Choroid plexus epithelial cell (primary cell): ENCODE results near the gene HIGD1C.
"Not testable (repeated sequence)": the region's sequence is repeated elsewhere in the genome, so short reads cannot be mapped to it uniquely, and the experiment has no call there.

Experiments used
- DNase-seq: peaks from one replicate; pipeline ENCODE4 v3.0.0-alpha.2; 2010; ENCODE audit warnings: low read depth
- H3K4me3 ChIP-seq: 2 replicates; pipeline ENCODE4 v1.5.1; 2011; ENCODE audit warnings: low read depth, mild to moderate bottlenecking, control low read depth, low read length, moderate library complexity
- CTCF ChIP-seq: conservative IDR thresholded peaks from 2 replicates; pipeline ENCODE4 v1.5.1; 2011; ENCODE audit warnings: low read depth, mild to moderate bottlenecking, control low read depth, inconsistent platforms, low read length, moderate library complexity

The HIGD1C gene

GRCh38 chr12:50927356-50927755, 25.0 kb upstream of the HIGD1C start:
- H3K4me3 ChIP-seq, result peak overlapping the region; percentile 72
- no peak for DNase-seq
- no peak for TF ChIP-seq CTCF

GRCh38 chr12:50927766-50928224, 24.5 kb upstream of the HIGD1C start:
- peak overlapping the region; percentile 72 for H3K4me3 ChIP-seq
- TF ChIP-seq CTCF, result no peak
- DNase-seq, result no peak

GRCh38 chr12:50928392-50928791, 24.0 kb upstream of the HIGD1C start:
- no peak for TF ChIP-seq CTCF
- peak; percentile 21 for DNase-seq
- H3K4me3 ChIP-seq, result peak overlapping the region; percentile 72

GRCh38 chr12:50929831-50930230, 22.5 kb upstream of the HIGD1C start:
- DNase-seq, result no peak
- no peak for TF ChIP-seq CTCF
- H3K4me3 ChIP-seq, result no peak overlapping the region

- DNase-seq, H3K4me3 ChIP-seq: not testable (repeated sequence)
These were observed 21.9 kb upstream of the HIGD1C start for GRCh38 chr12:50930477-50930876.

- peak; percentile 13 for DNase-seq
- no peak overlapping the region for H3K4me3 ChIP-seq
- no peak for TF ChIP-seq CTCF
These were observed 19.5 kb upstream of the HIGD1C start for GRCh38 chr12:50932787-50933280.

- TF ChIP-seq CTCF, result no peak
- H3K4me3 ChIP-seq, result no peak overlapping the region
- DNase-seq, result peak; percentile 16
These were observed 18.8 kb upstream of the HIGD1C start for GRCh38 chr12:50933459-50934124.
